B cell (primary cell): Measurements from ENCODE around the gene CYP3A5. TPM values are rescaled to one million over a fixed set of nuclear protein-coding genes. Genes with fewer than 3 reads are reported as not detected.

Experiments
- ATAC-seq: fragments of 200-7000 bp; cut with Tn5 transposase; one replicate; pipeline ENCODE4 v1.10.0; 2021; ENCODE audit warnings: low read depth, mild to moderate bottlenecking, moderate number of reproducible peaks, moderate library complexity
- CTCF ChIA-PET: fragments of 350-600 bp; sonication (Branson Sonifier 250); formaldehyde crosslinking; loops from one replicate; lab custom pipeline; 2021; ENCODE audit warnings: antibody characterized with exemption, inconsistent platforms; lab: Charles Lee
- POLR2A ChIA-PET: fragments of 350-600 bp; sonication (Branson Sonifier 250); formaldehyde crosslinking; loops from one replicate; lab custom pipeline; 2021; ENCODE audit warnings: antibody characterized with exemption; lab: Charles Lee
- DNase-seq: peaks from one replicate; pipeline ENCODE4 v3.0.0; 2013
- H2AFZ ChIP-seq: 2 replicates; pipeline ENCODE4 v1.6.1; 2012; ENCODE audit warnings: mild to moderate bottlenecking, low read depth, low read length; ENCODE audit not compliant: insufficient read depth, poor library complexity, severe bottlenecking
- H3K27ac ChIP-seq, 2 donors: 1 replicate in 1 of 2; 2 replicates in 1 of 2; pipeline ENCODE4 v1.5.1; 2012 to 2013; ENCODE audit warnings: low read length in 2 of 2, mild to moderate bottlenecking in 2 of 2, moderate library complexity in 1 of 2
- H3K27me3 ChIP-seq, 4 experiments: fragments of 200-600 bp in 1 of 4; sonication (generic) in 1 of 4; replicated peaks in 1 of 4; 1 replicate in 2 of 4; 2 replicates in 2 of 4; pipeline versions ENCODE4 v1.6.1 to v1.7.0; 2013 to 2016; ENCODE audit warnings: low read length in 3 of 4, mild to moderate bottlenecking in 2 of 4, mixed read lengths in 1 of 4, moderate library complexity in 1 of 4; ENCODE audit not compliant: insufficient read depth in 4 of 4, control insufficient read depth in 3 of 4; ENCODE audit errors: control extremely low read depth in 1 of 4
- H3K36me3 ChIP-seq, 2 experiments: replicated peaks in 1 of 2; 1 replicate in 1 of 2; 2 replicates in 1 of 2; pipeline versions ENCODE4 v1.6.1 to v1.7.1; 2013; ENCODE audit warnings: low read length in 1 of 2; ENCODE audit not compliant: insufficient read depth in 2 of 2, control insufficient read depth in 1 of 2; ENCODE audit errors: control extremely low read depth in 1 of 2, extremely low read depth in 1 of 2
- H3K4me1 ChIP-seq, 2 donors: fragments of 200-600 bp in 1 of 2; sonication (generic) in 1 of 2; 1 replicate in 1 of 2; 2 replicates in 1 of 2; pipeline versions ENCODE4 v1.5.1 to v1.6.1; 2013 to 2017; ENCODE audit warnings: low read length in 2 of 2; ENCODE audit not compliant: control insufficient read depth in 2 of 2, insufficient read depth in 2 of 2
- H3K4me2 ChIP-seq: replicated peaks from 2 replicates; pipeline ENCODE3; 2012; ENCODE audit warnings: mild to moderate bottlenecking, low read depth, low read length; ENCODE audit not compliant: poor library complexity, severe bottlenecking
- H3K4me3 ChIP-seq, 5 experiments: fragments of 200-600 bp in 1 of 5; sonication (generic) in 1 of 5; 1 replicate in 3 of 5; 2 replicates in 2 of 5; pipeline versions ENCODE4 v1.5.1 to v1.7.0; 2011 to 2016; ENCODE audit warnings: low read length in 4 of 5, mild to moderate bottlenecking in 4 of 5, low read depth in 2 of 5, control low read depth in 1 of 5, moderate library complexity in 1 of 5; ENCODE audit not compliant: insufficient read depth in 1 of 5; ENCODE audit errors: control extremely low read depth in 1 of 5, extremely low read depth in 1 of 5
- H3K79me2 ChIP-seq: fragments of 200-600 bp; sonication (generic); one replicate; pipeline ENCODE4 v1.6.0; 2016; ENCODE audit warnings: low read length; ENCODE audit not compliant: control insufficient read depth, insufficient read depth
- H3K9ac ChIP-seq: fragments of 200-600 bp; sonication (generic); 2 replicates; pipeline ENCODE4 v1.6.1; 2017; ENCODE audit warnings: mild to moderate bottlenecking, low read length, moderate library complexity
- H3K9me3 ChIP-seq, 3 donors: one replicate each; pipeline versions ENCODE4 v1.6.1 to v1.7.1; 2013; ENCODE audit warnings: low read length in 2 of 3; ENCODE audit not compliant: control insufficient read depth in 2 of 3, insufficient read depth in 1 of 3; ENCODE audit errors: control extremely low read depth in 1 of 3
- H4K20me1 ChIP-seq: 2 replicates; pipeline ENCODE4 v1.6.0; 2012; ENCODE audit warnings: mild to moderate bottlenecking, low read length; ENCODE audit not compliant: insufficient read depth, control insufficient read depth, poor library complexity, severe bottlenecking
- H3K27ac Mint-ChIP-seq: one replicate; pipeline ENCODE4 v1.8.0; 2021; ENCODE audit warnings: mixed read lengths
- H3K27me3 Mint-ChIP-seq: one replicate; pipeline ENCODE4 v1.8.0; 2021; ENCODE audit warnings: mixed read lengths
- H3K4me1 Mint-ChIP-seq: one replicate; pipeline ENCODE4 v1.8.0; 2021; ENCODE audit warnings: mixed read lengths
- H3K4me3 Mint-ChIP-seq: one replicate; pipeline ENCODE4 v1.8.0; 2021; ENCODE audit warnings: mixed read lengths
- H3K9me3 Mint-ChIP-seq: one replicate; pipeline ENCODE4 v1.8.0; 2022; ENCODE audit warnings: mixed read lengths; ENCODE audit not compliant: insufficient read depth
- EZH2 ChIP-seq: IDR thresholded peaks from 2 replicates; pipeline ENCODE4 v1.6.1; 2012; ENCODE audit warnings: borderline replicate concordance, low read depth, mild to moderate bottlenecking, moderate library complexity, low read length; ENCODE audit not compliant: insufficient read depth, poor library complexity, severe bottlenecking
- WGBS: methylation state at CpG from one replicate; pipeline ENCODE4 v1.1.5; 2013; ENCODE audit warnings: missing lambda C conversion rate; ENCODE audit not compliant: insufficient coverage; 5-methylcytosine and 5-hydroxymethylcytosine counted together
- intact Hi-C: fragments of 100-400 bp; cut with micrococcal nuclease; formaldehyde crosslinking; loops from one replicate; pipeline ENCODE4 v1.10.0; 2022
- polyA plus RNA-seq: library from polyadenylated mRNA; depleted of rRNA; stranded (reverse); fragments of >200 nt; gene quantifications from 2 replicates; pipeline ENCODE4 v1.2.3, GENCODE V29; 2012
- total RNA-seq, 2 donors: library from RNA; stranded (reverse); fragments of 120-200 nt in 1 of 2; gene quantifications; 1 replicate in 1 of 2; 2 replicates in 1 of 2; pipeline versions ENCODE4 v1.2.3 to v1.2.4, GENCODE V29; 2013 to 2022
- TF ChIP-seq, protein P1 (sequence below): fragments of 200-600 bp; IDR thresholded peaks from one replicate; pipeline ENCODE4 v1.8.0; 2022; ENCODE audit warnings: antibody characterized with exemption, mild to moderate bottlenecking

CYP3A5 gene
- total and polyA plus RNA-seq, 2 donors (not counting 1 experiment from before 2014, with no cell fraction given): not detected

DNA sequence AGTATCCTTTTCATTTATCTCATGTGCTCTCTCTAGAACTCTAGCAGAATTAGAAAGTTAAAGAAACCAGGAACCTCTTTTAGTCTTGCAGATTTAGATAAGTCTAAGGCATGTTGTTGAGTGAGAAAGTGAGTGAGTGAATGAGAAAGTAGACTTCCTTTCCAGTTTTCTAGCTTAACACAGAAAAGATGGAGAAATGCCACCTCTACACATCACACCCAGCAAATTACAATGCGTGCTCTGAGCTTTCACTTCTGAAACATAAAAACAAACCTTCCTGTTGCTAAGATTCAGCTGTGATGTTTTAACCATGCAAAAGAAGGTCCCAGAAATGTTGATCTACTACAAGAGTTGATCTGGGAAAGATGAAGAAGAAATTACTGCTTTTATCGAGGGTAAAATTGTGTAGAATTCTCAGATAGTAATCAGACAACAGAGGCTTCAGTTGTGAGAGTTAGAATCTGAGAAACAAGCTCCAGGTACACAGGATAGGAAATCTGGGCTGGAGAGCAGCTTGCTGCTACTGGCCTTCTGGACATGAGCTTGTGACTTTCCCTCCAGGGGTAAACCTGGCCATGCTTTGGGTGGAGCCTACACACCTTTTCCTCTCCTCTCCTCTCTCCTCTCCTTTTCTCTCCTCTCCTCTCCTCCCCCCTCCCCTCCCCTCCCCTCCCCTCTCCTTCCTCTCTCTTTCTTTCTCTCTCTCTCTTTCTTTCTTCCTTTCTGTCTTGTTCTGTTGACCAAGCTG is 4.6 kb downstream of the CYP3A5 start:
- ATAC-seq (no peak), DNase-seq (no peak)
- no peaks in the 10 kb centered on the region for H3K36me3 ChIP-seq
- Mint-ChIP-seq H3K27ac (no peak overlapping the region), H3K4me1 (peaks cover 4% of the 10 kb centered on the region), H3K4me3 (no peak overlapping the region), H3K9me3 (no peaks in the 10 kb centered on the region), H3K27me3 (peaks cover 7% of the 10 kb centered on the region)
- H3K27me3 ChIP-seq: no peaks in the 10 kb centered on the region
- no peaks in the 10 kb centered on the region for H3K9me3 ChIP-seq
- H4K20me1 ChIP-seq: no peaks in the 10 kb centered on the region
- TF ChIP-seq EZH2: no peak
- TF ChIP-seq, protein P1, sequence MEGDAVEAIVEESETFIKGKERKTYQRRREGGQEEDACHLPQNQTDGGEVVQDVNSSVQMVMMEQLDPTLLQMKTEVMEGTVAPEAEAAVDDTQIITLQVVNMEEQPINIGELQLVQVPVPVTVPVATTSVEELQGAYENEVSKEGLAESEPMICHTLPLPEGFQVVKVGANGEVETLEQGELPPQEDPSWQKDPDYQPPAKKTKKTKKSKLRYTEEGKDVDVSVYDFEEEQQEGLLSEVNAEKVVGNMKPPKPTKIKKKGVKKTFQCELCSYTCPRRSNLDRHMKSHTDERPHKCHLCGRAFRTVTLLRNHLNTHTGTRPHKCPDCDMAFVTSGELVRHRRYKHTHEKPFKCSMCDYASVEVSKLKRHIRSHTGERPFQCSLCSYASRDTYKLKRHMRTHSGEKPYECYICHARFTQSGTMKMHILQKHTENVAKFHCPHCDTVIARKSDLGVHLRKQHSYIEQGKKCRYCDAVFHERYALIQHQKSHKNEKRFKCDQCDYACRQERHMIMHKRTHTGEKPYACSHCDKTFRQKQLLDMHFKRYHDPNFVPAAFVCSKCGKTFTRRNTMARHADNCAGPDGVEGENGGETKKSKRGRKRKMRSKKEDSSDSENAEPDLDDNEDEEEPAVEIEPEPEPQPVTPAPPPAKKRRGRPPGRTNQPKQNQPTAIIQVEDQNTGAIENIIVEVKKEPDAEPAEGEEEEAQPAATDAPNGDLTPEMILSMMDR: no peak
- ChIA-PET CTCF (no interaction called here), POLR2A (no interaction called here)
- no peaks in the 10 kb centered on the region for H3K79me2 ChIP-seq
- H3K4me1 ChIP-seq: no peaks in the 10 kb centered on the region
- intact Hi-C loops: no loop called here
- H3K9ac ChIP-seq: no peak overlapping the region
- no peak overlapping the region for H2AFZ ChIP-seq
- no peak overlapping the region for H3K4me3 ChIP-seq
- H3K27ac ChIP-seq: no peak overlapping the region
- WGBS: 88% methylated on average over 1 of the region's 2 CpGs
- H3K4me2 ChIP-seq: no peak overlapping the region

DNA sequence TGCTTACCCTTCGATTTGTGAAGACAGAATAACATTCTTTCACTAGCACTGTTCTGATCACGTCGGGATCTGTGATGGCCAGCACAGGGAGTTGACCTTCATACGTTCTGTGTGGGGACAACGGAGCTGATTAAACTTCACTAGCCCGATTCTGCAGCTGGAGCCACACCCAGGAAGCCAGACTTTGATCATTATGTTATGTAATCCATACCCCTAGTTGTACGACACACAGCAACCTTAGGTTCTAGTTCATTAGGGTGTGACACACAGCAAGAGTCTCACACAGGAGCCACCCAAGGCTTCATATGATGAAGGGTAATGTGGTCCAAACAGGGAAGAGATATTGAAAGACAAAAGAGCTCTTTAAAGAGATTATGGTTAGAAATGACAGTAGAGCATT is 7.2 kb downstream of the CYP3A5 start:
- peaks cover 4% of the 10 kb centered on the region for H3K4me1 Mint-ChIP-seq
- Histone ChIP-seq H3K27ac (no peak overlapping the region), H3K4me2 (no peak overlapping the region), H3K4me3 (no peak overlapping the region), H3K36me3 (no peaks in the 10 kb centered on the region), H3K79me2 (no peaks in the 10 kb centered on the region), H4K20me1 (no peaks in the 10 kb centered on the region), H3K9ac (no peak overlapping the region), H3K4me1 (no peaks in the 10 kb centered on the region), H3K9me3 (no peaks in the 10 kb centered on the region), H2AFZ (no peak overlapping the region), H3K27me3 (no peaks in the 10 kb centered on the region)
- H3K4me3 Mint-ChIP-seq: no peak overlapping the region
- H3K27ac Mint-ChIP-seq: no peak overlapping the region
- ChIA-PET POLR2A (no interaction called here), CTCF (no interaction called here)
- intact Hi-C loops: no loop called here
- WGBS: 100% methylated on average over 6 of the region's 7 CpGs
- H3K9me3 Mint-ChIP-seq: no peaks in the 10 kb centered on the region
- TF ChIP-seq EZH2: no peak
- TF ChIP-seq, protein P1: no peak
- DNase-seq (no peak), ATAC-seq (no peak)
- H3K27me3 Mint-ChIP-seq: no peaks in the 10 kb centered on the region
